Bronchial epithelial cell (primary cell): ENCODE measurements around the gene ATF7IP. TPM values are rescaled to one million over a fixed set of nuclear protein-coding genes. Genes with fewer than 3 reads are reported as not detected.
"Not testable (repeated sequence)": the region's sequence is repeated elsewhere in the genome, so short reads cannot be mapped to it uniquely, and the experiment has no call there.

ENCODE experiments used
- DNase-seq: peaks from one replicate; pipeline ENCODE4 v3.0.0-alpha.2; 2010; ENCODE audit warnings: low read depth
- FAIRE-seq: peaks from 2 replicates; lab custom pipeline; 2011; peaks lifted over from hg19 to GRCh38; lab: Jason Lieb, UNC
- H3K27me3 ChIP-seq: 2 replicates; pipeline ENCODE4 v1.5.1; 2011; ENCODE audit warnings: low read length; ENCODE audit not compliant: control insufficient read depth, insufficient read depth
- H3K36me3 ChIP-seq: 2 replicates; pipeline ENCODE4 v1.5.1; 2011; ENCODE audit warnings: low read length; ENCODE audit not compliant: control insufficient read depth, insufficient read depth
- H3K4me3 ChIP-seq: 2 replicates; pipeline ENCODE4 v1.5.1; 2011; ENCODE audit warnings: mild to moderate bottlenecking, low read depth, low read length, control low read depth
- total RNA-seq: library from RNA; depleted of rRNA; stranded (reverse); fragments of >200 nt; gene quantifications from 2 replicates; pipeline ENCODE4 v1.2.1, GENCODE V29; 2014
- TF ChIP-seq, protein P1 (sequence below): IDR thresholded peaks from 2 replicates; pipeline ENCODE4 v1.5.1; 2011; ENCODE audit warnings: mild to moderate bottlenecking, moderate library complexity, low read length, control low read depth, inconsistent platforms; ENCODE audit not compliant: insufficient read depth, severe bottlenecking

Gene ATF7IP
- total RNA-seq, 1 donor from 2014 or later, result 22.4 TPM

DNA sequence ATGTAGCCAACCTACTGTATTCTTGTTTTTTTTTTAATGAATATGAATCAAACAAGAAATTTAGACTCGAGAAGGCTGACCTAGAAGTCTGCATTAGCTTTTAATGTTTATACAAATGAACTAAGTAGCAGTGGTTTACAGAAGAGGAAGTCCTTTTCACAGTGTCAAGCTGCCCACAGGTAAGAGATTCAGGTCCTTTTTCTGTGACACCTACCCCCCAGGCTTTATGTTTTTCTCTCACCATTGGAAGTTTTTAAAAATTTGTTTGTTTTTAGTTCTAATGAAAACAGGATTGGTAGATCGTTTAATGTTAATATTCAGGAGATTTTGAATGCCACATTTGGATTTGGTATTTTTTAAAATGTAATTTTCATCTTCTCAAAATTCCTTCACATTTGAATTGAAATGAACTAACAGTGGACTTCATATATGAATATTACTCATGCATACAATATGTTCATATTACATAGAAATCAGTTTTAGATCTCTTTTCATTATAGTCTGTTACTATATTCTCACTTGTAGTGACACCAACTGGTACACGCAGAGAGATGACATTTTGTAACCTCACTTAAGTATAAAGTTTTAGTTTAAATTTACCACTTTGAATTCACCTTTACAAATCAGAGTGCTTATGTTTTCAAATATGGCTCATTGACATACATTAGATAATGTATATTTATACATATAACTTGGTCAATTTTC is 29.7 kb downstream of the ATF7IP start:
- H3K27me3 ChIP-seq, result no peaks in the 10 kb centered on the region
- no peak overlapping the region for H3K4me3 ChIP-seq
- DNase-seq (no peak), FAIRE-seq (no peak)
- TF ChIP-seq, protein P1, sequence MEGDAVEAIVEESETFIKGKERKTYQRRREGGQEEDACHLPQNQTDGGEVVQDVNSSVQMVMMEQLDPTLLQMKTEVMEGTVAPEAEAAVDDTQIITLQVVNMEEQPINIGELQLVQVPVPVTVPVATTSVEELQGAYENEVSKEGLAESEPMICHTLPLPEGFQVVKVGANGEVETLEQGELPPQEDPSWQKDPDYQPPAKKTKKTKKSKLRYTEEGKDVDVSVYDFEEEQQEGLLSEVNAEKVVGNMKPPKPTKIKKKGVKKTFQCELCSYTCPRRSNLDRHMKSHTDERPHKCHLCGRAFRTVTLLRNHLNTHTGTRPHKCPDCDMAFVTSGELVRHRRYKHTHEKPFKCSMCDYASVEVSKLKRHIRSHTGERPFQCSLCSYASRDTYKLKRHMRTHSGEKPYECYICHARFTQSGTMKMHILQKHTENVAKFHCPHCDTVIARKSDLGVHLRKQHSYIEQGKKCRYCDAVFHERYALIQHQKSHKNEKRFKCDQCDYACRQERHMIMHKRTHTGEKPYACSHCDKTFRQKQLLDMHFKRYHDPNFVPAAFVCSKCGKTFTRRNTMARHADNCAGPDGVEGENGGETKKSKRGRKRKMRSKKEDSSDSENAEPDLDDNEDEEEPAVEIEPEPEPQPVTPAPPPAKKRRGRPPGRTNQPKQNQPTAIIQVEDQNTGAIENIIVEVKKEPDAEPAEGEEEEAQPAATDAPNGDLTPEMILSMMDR, result no peak
- no peaks in the 10 kb centered on the region for H3K36me3 ChIP-seq

DNA sequence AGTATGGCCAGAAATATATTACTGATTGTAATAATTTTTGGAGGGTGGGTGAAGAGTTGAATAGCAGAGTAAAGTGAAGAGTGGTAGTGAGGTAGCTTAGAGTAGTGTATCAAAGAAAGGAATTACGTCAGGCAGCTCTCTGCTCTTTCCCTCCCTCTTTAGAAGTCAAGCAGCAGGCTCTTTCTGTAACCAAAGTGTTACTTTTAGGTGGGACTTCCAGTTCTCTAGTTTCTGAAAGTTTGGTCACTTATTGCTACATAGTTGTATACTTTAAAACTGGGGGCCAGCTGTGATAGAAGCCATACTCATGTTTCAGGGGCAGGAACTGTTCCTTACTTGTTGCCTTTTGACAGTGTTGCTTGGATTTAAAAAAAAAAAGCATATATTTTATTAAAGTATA is 30.6 kb downstream of the ATF7IP start:
- Histone ChIP-seq H3K36me3 (no peaks in the 10 kb centered on the region), H3K4me3 (no peak overlapping the region), H3K27me3 (no peaks in the 10 kb centered on the region)
- FAIRE-seq, result no peak
- no peak for DNase-seq
- TF ChIP-seq, protein P1, result no peak

GRCh38 chr12:14399871-14400270 is 34.4 kb downstream of the ATF7IP start:
- DNase-seq (peak; percentile 82), FAIRE-seq (no peak)
- TF ChIP-seq, protein P1, result no peak
- Histone ChIP-seq H3K36me3 (no peaks in the 10 kb centered on the region), H3K27me3 (no peaks in the 10 kb centered on the region), H3K4me3 (no peak overlapping the region)

DNA sequence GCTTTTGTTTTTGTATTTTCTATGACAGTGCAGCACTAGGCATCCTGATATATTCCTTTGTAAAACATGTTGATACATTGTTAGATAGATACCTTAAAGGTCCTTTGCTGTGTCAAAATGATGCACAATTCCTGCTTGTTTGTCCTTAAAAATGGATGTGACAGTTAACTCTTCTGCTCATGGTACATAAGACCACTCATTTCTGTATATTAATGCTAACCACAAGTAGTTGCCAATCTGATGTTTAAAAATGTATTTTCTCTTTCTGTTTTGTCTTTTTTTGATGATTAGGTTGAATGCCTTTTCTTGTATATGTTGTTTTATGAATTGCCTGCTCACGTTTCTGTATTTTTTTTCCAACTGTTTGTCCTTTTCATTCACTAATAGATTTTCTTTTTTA is 35.1 kb downstream of the ATF7IP start:
- no peak for DNase-seq
- FAIRE-seq, result no peak
- no peak overlapping the region for H3K4me3 ChIP-seq
- TF ChIP-seq, protein P1, result no peak
- H3K36me3 ChIP-seq, result no peaks in the 10 kb centered on the region
- H3K27me3 ChIP-seq, result no peaks in the 10 kb centered on the region

DNA sequence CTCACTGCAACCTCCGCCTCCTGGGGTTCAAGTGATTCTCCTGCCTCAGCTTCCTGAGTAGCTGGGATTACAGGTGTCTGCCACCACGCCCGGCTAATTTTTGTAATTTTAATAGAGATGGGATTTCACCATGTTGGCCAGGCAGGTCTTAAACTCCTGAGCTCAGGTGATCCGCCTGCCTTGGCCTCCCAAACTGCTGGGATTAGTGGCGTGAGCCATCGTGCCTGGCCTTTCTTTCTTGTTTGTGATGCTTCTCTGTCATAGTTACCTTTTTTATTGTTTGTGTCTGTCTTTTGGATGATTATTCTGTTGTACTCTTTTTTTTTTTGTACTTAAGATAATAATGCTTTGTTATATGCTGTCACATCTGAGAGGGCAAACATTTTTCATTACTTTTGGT is 35.8 kb downstream of the ATF7IP start:
- DNase-seq, H3K4me3 ChIP-seq: not testable (repeated sequence)

GRCh38 chr12:14402697-14403096 is 37.2 kb downstream of the ATF7IP start:
- TF ChIP-seq, protein P1, result no peak
- Histone ChIP-seq H3K4me3 (no peak overlapping the region), H3K27me3 (no peaks in the 10 kb centered on the region), H3K36me3 (no peaks in the 10 kb centered on the region)
- DNase-seq (no peak), FAIRE-seq (no peak)

More for the DNA sequence above, 35.8 kb downstream of the ATF7IP start:
- not testable (repeated sequence) for FAIRE-seq, H3K27me3 ChIP-seq, H3K36me3 ChIP-seq
